Keratinocyte (primary cell): ENCODE data around the gene NHERF2.

ENCODE experiments used
- CTCF ChIP-seq, 3 experiments: IDR thresholded peaks in 1 of 3; conservative IDR thresholded peaks in 1 of 3; optimal IDR thresholded peaks in 1 of 3; 2 replicates in 2 of 3; 3 replicates in 1 of 3; pipeline versions ENCODE3 to v1.5.1; 2011; ENCODE audit warnings: low read length in 3 of 3, mild to moderate bottlenecking in 3 of 3, moderate library complexity in 2 of 3, control low read depth in 1 of 3, inconsistent platforms in 1 of 3; ENCODE audit not compliant: insufficient read depth in 2 of 3; ENCODE audit errors: extremely low read depth in 1 of 3
- EZH2 ChIP-seq: IDR thresholded peaks from one replicate; pipeline ENCODE4 v1.6.1; 2012; ENCODE audit warnings: inconsistent platforms, mild to moderate bottlenecking, low read length, moderate library complexity

- no peak for TF ChIP-seq EZH2
- no peak for TF ChIP-seq CTCF (optimal IDR thresholded peaks at IDR 0.05 in 1 of 3, IDR thresholded peaks at IDR 0.05 in 1 of 3, conservative IDR thresholded peaks at IDR 0.05 in 1 of 3; ENCODE audit: extremely low read depth in 1 of 3, insufficient read depth in 2 of 3, low read length in 3 of 3)
Measured at GRCh38 chr16:2038382-2039231, 11.9 kb downstream of the NHERF2 start.
